ENCODE results near the gene DNMT3B. TPM values are rescaled to one million over a fixed set of nuclear protein-coding genes. Genes with fewer than 3 reads are reported as not detected.

DNMT3B gene
- total RNA-seq, 1 experiment from 2014 or later = 0.63 TPM

- Histone ChIP-seq H3K27ac (ENCODE audit: low read length) (no peak overlapping the region), H3K9ac (ENCODE audit: low read length) (peak overlapping the region; percentile 71), H3K9me2 (replicated peaks; ENCODE audit: insufficient read depth, low read length) (no peaks in the 10 kb centered on the region), H3K4me3 (ENCODE audit: low read length) (peak overlapping the region; percentile 75), H2AFZ (ENCODE audit: low read length) (peak overlapping the region; percentile 74), H3K4me1 (ENCODE audit: low read length) (peaks cover 26% of the 10 kb centered on the region), H3K79me2 (ENCODE audit: low read length) (no peaks in the 10 kb centered on the region), H3K4me2 (ENCODE audit: low read depth, low read length, poor library complexity, severe bottlenecking) (peak overlapping the region; percentile 90), H3K36me3 (ENCODE audit: insufficient read depth, low read length) (no peaks in the 10 kb centered on the region), H3K9me3 (ENCODE audit: low read length) (no peaks in the 10 kb centered on the region), H4K20me1 (ENCODE audit: insufficient read depth, low read depth, low read length) (no peaks in the 10 kb centered on the region), H3K27me3 (ENCODE audit: low read length) (no peaks in the 10 kb centered on the region)
- no peak for DNase-seq
Measured at GRCh38 chr20:32742322-32743236, 19.6 kb upstream of the DNMT3B start.

DNA sequence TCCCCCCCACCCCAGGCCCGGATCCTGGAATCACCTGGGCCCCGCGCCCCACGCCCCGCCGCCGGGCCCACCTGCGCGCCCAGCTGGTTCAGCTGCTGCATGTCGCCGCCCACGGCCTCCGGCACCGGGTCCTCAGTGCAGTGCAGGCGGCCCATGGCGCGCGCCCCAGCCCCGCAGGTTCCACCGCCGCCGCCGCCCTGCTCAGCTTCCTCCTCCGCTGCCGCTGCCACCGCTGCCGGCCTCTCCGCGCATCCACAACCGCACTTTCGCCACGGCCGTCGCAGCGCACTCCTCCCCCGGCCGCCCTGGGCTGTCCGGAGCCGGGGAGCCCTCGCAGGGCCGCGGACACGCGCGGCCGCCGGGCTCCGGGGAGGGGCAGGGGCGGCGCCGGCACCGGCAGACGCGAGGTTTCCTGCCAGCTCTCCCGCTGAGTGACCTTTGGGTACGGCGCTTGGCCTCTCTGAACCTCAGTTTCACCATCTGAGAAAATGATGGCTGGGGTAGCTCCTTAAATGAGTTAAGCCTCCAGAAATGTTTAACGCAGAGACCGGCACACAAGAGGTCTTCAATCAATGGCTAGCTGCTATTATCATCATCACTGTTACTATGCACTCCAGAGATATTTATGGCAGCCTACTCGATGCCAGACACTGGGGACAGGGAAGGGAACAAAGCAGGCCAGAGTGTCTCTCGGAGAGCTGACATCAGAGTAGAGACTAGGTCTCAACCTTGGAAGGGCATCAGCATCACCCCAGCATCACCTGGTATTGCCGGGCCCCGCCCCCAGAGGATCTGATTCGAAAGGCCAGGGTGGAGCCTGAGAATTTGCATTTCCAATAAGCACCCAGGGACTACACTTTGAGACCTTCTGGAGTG lies 18.7 kb upstream of the DNMT3B start, which contains the start of gene COMMD7:
Gene COMMD7 (minus strand): TSS at position 231 of the 876 bp plus-strand sequence. CDS start 76 bp downstream, at position 155.
- no peaks in the 10 kb centered on the region for H3K36me3 ChIP-seq (ENCODE audit: insufficient read depth, low read length)
- H3K4me3 ChIP-seq (ENCODE audit: low read length) = peak within 1 kb of the TSS; percentile 75
- DNase-seq = peak; percentile 91
- no peaks in the 10 kb centered on the region for H4K20me1 ChIP-seq (ENCODE audit: insufficient read depth, low read depth, low read length)
- no peaks in the 10 kb centered on the region for H3K9me3 ChIP-seq (ENCODE audit: low read length)
- no peaks in the 10 kb centered on the region for H3K79me2 ChIP-seq (ENCODE audit: low read length)
- H3K27ac ChIP-seq (ENCODE audit: low read length) = no peak within 1 kb of the TSS
- H3K4me1 ChIP-seq (ENCODE audit: low read length) = peaks cover 26% of the 10 kb centered on the region
- H3K27me3 ChIP-seq (ENCODE audit: low read length) = no peaks in the 10 kb centered on the region
- no peaks in the 10 kb centered on the region for H3K9me2 ChIP-seq (replicated peaks; ENCODE audit: insufficient read depth, low read length)
- peak within 1 kb of the TSS; percentile 90 for H3K4me2 ChIP-seq (ENCODE audit: low read depth, low read length, poor library complexity, severe bottlenecking)
- H2AFZ ChIP-seq (ENCODE audit: low read length) = peak within 1 kb of the TSS; percentile 74
- H3K9ac ChIP-seq (ENCODE audit: low read length) = peak within 1 kb of the TSS; percentile 71

DNA sequence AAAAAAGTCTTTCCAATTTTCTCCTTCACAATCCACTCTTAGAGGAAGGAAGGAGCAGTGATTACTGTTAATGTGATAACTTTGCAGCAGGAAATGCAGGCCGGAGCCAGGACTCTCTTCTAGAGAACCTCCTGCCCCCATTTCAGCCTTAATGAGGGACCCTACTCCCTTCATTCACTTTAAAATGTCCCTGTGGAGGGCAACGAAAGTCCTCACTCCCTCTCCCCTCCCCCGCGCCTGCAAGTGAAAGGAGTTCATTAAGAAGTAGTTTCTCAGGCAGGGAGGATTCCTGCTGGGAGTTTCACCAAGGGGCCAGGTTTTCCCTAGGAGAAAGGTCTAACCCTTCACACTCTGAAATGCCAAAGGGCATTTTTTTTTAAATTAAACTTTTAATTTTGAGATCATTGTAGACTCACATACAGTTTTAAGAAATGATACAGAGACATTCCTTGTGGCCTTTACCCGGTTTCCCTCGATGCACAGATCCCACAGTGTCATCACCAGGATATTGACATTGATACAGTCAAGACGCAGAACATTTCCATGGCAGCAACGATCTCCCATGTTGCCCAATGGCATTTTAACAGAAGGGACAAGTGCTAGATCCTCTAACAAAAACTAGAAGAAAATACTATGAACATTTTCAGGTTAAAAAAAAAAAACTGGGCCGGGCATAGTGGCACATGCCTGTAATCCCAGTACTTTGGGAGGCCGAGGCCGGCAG lies 12.1 kb upstream of the DNMT3B start:
- H3K27ac ChIP-seq (ENCODE audit: low read length) = no peak overlapping the region
- H3K79me2 ChIP-seq (ENCODE audit: low read length) = no peaks in the 10 kb centered on the region
- no peak overlapping the region for H3K4me2 ChIP-seq (ENCODE audit: low read depth, low read length, poor library complexity, severe bottlenecking)
- no peaks in the 10 kb centered on the region for H4K20me1 ChIP-seq (ENCODE audit: insufficient read depth, low read depth, low read length)
- DNase-seq = no peak
- H3K9me3 ChIP-seq (ENCODE audit: low read length) = no peaks in the 10 kb centered on the region
- no peaks in the 10 kb centered on the region for H3K4me1 ChIP-seq (ENCODE audit: low read length)
- H3K36me3 ChIP-seq (ENCODE audit: insufficient read depth, low read length) = no peaks in the 10 kb centered on the region
- no peaks in the 10 kb centered on the region for H3K27me3 ChIP-seq (ENCODE audit: low read length)
- no peak overlapping the region for H3K4me3 ChIP-seq (ENCODE audit: low read length)
- no peak overlapping the region for H3K9ac ChIP-seq (ENCODE audit: low read length)
- no peak overlapping the region for H2AFZ ChIP-seq (ENCODE audit: low read length)
- H3K9me2 ChIP-seq (replicated peaks; ENCODE audit: insufficient read depth, low read length) = no peaks in the 10 kb centered on the region

DNA sequence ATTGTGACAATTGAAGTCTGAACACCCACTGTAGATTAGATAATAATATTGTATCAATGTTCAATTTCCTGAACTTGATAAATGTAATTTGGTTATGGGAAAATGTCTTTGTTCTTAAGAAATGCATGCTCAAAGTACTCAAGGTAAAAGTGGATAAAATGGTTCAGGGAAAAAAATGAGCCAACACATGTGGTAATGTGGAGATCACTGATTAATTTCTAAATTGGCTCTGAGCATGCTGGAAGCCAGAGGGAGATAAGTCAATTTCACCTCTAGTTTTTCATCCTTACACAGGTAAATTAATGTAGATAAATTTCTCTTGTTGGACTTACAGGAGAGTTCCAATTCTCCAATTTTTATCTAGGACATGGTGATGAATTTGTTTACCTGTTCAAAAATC lies 10.9 kb upstream of the DNMT3B start:
- Histone ChIP-seq H3K9ac (ENCODE audit: low read length) (no peak overlapping the region), H3K79me2 (ENCODE audit: low read length) (no peaks in the 10 kb centered on the region), H2AFZ (ENCODE audit: low read length) (no peak overlapping the region), H3K27ac (ENCODE audit: low read length) (no peak overlapping the region), H3K9me2 (replicated peaks; ENCODE audit: insufficient read depth, low read length) (no peaks in the 10 kb centered on the region), H3K4me2 (ENCODE audit: low read depth, low read length, poor library complexity, severe bottlenecking) (no peak overlapping the region), H3K36me3 (ENCODE audit: insufficient read depth, low read length) (no peaks in the 10 kb centered on the region), H3K4me3 (ENCODE audit: low read length) (no peak overlapping the region), H3K4me1 (ENCODE audit: low read length) (no peaks in the 10 kb centered on the region), H4K20me1 (ENCODE audit: insufficient read depth, low read depth, low read length) (no peaks in the 10 kb centered on the region), H3K27me3 (ENCODE audit: low read length) (no peaks in the 10 kb centered on the region), H3K9me3 (ENCODE audit: low read length) (no peaks in the 10 kb centered on the region)
- no peak for DNase-seq

DNA sequence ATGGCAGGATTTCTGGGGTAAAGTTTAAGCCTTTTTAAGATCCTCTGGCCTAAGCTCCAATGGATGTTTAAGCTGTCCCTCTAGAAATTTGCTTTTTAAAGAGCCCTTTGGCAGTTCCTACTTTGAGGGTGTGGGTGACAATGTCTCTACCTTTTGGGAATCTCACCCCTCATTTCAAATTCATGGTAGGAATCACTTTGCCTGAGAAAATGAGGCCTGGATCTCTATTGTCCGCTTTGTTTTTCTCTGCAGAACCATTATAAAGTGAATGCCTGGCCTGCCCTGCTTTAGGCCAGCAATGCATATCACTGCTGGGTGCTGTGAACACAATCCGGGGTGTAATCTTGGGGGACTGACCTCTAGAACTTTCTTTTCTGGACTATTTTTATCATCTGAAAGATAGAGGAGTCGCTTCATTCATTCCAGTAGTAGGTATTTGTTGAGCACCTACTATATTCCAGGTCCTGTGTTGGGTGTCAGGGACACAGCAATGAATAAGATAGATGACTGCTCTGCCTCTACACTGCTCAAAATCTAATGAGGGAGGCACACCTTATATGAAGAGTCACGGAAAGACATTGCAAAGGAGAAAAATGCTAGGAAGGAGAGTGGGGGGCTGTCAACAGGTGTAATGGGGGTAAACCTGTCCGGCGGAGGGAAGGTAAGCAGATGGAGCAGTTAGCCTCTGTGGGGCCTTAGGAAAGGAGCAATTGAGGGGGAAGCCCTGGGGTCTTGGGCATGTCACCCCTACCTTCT lies 10.3 kb upstream of the DNMT3B start:
- no peaks in the 10 kb centered on the region for H3K36me3 ChIP-seq (ENCODE audit: insufficient read depth, low read length)
- H3K9me3 ChIP-seq (ENCODE audit: low read length) = no peaks in the 10 kb centered on the region
- H3K4me3 ChIP-seq (ENCODE audit: low read length) = no peak overlapping the region
- H3K4me1 ChIP-seq (ENCODE audit: low read length) = no peaks in the 10 kb centered on the region
- no peak overlapping the region for H3K9ac ChIP-seq (ENCODE audit: low read length)
- H3K27ac ChIP-seq (ENCODE audit: low read length) = no peak overlapping the region
- DNase-seq = no peak
- no peaks in the 10 kb centered on the region for H4K20me1 ChIP-seq (ENCODE audit: insufficient read depth, low read depth, low read length)
- H3K9me2 ChIP-seq (replicated peaks; ENCODE audit: insufficient read depth, low read length) = no peaks in the 10 kb centered on the region
- H2AFZ ChIP-seq (ENCODE audit: low read length) = no peak overlapping the region
- H3K27me3 ChIP-seq (ENCODE audit: low read length) = no peaks in the 10 kb centered on the region
- no peaks in the 10 kb centered on the region for H3K79me2 ChIP-seq (ENCODE audit: low read length)
- no peak overlapping the region for H3K4me2 ChIP-seq (ENCODE audit: low read depth, low read length, poor library complexity, severe bottlenecking)

DNA sequence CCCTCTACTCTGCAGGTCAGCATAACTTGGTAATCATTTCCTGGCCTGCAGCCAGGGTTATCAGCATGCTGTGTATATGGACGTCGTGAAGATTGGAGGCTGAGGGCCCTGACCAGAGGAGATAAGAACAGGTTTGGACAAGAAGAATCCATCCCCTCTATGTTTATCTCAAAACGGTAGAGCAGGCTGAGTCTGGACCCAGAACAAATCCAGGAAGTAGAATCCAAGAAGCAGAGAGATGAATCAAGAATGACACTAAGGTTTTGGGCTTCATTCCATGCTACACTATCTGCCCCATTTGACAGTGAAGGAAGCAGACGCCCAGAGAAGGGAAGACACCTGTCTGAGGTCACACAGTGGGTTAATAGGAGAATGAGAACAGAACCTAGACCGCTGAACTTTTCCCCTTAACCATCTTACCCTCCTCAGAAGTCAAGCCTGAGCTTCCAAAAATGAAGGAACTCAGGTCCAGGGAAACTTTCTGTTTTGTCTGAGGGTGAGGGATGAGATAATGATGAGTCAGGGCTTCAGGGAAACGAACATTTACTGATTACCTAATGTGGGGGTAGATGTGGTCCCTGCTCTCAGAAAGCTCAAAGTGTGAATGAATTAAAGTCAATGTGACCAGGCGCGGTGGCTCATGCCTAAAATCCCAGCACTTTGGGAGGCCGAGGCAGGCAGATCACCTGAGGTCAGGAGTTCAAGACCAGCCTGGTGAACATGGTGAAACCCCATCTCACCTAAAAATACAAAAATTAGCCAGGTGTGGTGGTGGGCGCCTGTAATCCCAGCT lies 9.5 kb upstream of the DNMT3B start:
- no peaks in the 10 kb centered on the region for H3K4me1 ChIP-seq (ENCODE audit: low read length)
- no peak for DNase-seq
- no peaks in the 10 kb centered on the region for H4K20me1 ChIP-seq (ENCODE audit: insufficient read depth, low read depth, low read length)
- no peak overlapping the region for H2AFZ ChIP-seq (ENCODE audit: low read length)
- no peak overlapping the region for H3K4me2 ChIP-seq (ENCODE audit: low read depth, low read length, poor library complexity, severe bottlenecking)
- H3K9ac ChIP-seq (ENCODE audit: low read length) = no peak overlapping the region
- no peak overlapping the region for H3K4me3 ChIP-seq (ENCODE audit: low read length)
- H3K27ac ChIP-seq (ENCODE audit: low read length) = no peak overlapping the region
- H3K9me2 ChIP-seq (replicated peaks; ENCODE audit: insufficient read depth, low read length) = no peaks in the 10 kb centered on the region
- H3K9me3 ChIP-seq (ENCODE audit: low read length) = no peaks in the 10 kb centered on the region
- H3K27me3 ChIP-seq (ENCODE audit: low read length) = no peaks in the 10 kb centered on the region
- no peaks in the 10 kb centered on the region for H3K79me2 ChIP-seq (ENCODE audit: low read length)
- H3K36me3 ChIP-seq (ENCODE audit: insufficient read depth, low read length) = no peaks in the 10 kb centered on the region

- Histone ChIP-seq H4K20me1 (ENCODE audit: insufficient read depth, low read depth, low read length) (no peaks in the 10 kb centered on the region), H2AFZ (ENCODE audit: low read length) (no peak overlapping the region), H3K27ac (ENCODE audit: low read length) (no peak overlapping the region), H3K9me3 (ENCODE audit: low read length) (no peaks in the 10 kb centered on the region), H3K4me3 (ENCODE audit: low read length) (no peak overlapping the region), H3K4me1 (ENCODE audit: low read length) (no peaks in the 10 kb centered on the region), H3K9me2 (replicated peaks; ENCODE audit: insufficient read depth, low read length) (no peaks in the 10 kb centered on the region), H3K36me3 (ENCODE audit: insufficient read depth, low read length) (no peaks in the 10 kb centered on the region), H3K27me3 (ENCODE audit: low read length) (no peaks in the 10 kb centered on the region), H3K9ac (ENCODE audit: low read length) (no peak overlapping the region), H3K79me2 (ENCODE audit: low read length) (no peaks in the 10 kb centered on the region), H3K4me2 (ENCODE audit: low read depth, low read length, poor library complexity, severe bottlenecking) (no peak overlapping the region)
- no peak for DNase-seq
Measured at GRCh38 chr20:32753731-32754130, 8.5 kb upstream of the DNMT3B start.

Measured in Karpas-422 (cell line).